PC-9 (cell line): ENCODE measurements around the gene L1CAM. TPM values are rescaled to one million over a fixed set of nuclear protein-coding genes. Genes with fewer than 3 reads are reported as not detected.

Experiments
- BruUV-seq: library from RNA; stranded (reverse); fragments of 400-500 nt; replicated peaks from 2 replicates; lab custom pipeline; 2021; lab: Mats Ljungman, UMichigan
- CTCF ChIA-PET: fragments of 300-600 bp; sonication (Branson Sonifier 250); formaldehyde crosslinking; loops from one replicate; lab custom pipeline; 2022; ENCODE audit warnings: antibody characterized with exemption; lab: Charles Lee
- POLR2A ChIA-PET: fragments of 300-600 bp; sonication (Branson Sonifier 250); formaldehyde crosslinking; loops from one replicate; lab custom pipeline; 2022; ENCODE audit warnings: antibody characterized with exemption; ENCODE audit not compliant: unreplicated experiment; lab: Charles Lee
- DNase-seq, 2 experiments: peaks; one replicate each; pipeline versions ENCODE4 v3.0.0 to v3.0.0-alpha.2; 2015 to 2022; ENCODE audit warnings: mixed read lengths in 1 of 2
- H2AFZ ChIP-seq: fragments of 200-600 bp; sonication (generic); 2 replicates; pipeline ENCODE4 v1.8.1; 2017; ENCODE audit warnings: antibody characterized with exemption
- H3F3A ChIP-seq: fragments of 200-600 bp; sonication (generic); 2 replicates; pipeline ENCODE4 v1.8.1; 2017; ENCODE audit warnings: antibody characterized with exemption, mild to moderate bottlenecking, low read depth; ENCODE audit not compliant: insufficient read depth
- H3K27ac ChIP-seq: fragments of 200-600 bp; sonication (generic); 2 replicates; pipeline ENCODE4 v1.6.1; 2016; ENCODE audit warnings: mixed run types
- H3K27me3 ChIP-seq: fragments of 200-600 bp; sonication (generic); 2 replicates; pipeline ENCODE4 v1.6.1; 2016; ENCODE audit warnings: low read depth, mixed run types; ENCODE audit not compliant: insufficient read depth
- H3K36me3 ChIP-seq: fragments of 200-600 bp; sonication (generic); 2 replicates; pipeline ENCODE4 v1.6.1; 2016; ENCODE audit warnings: low read depth, mixed run types
- H3K4me1 ChIP-seq: fragments of 200-600 bp; sonication (generic); replicated peaks from 2 replicates; pipeline ENCODE4 v1.6.1; 2016; ENCODE audit warnings: mixed run types; ENCODE audit not compliant: insufficient read depth
- H3K4me2 ChIP-seq: fragments of 200-600 bp; sonication (generic); 2 replicates; pipeline ENCODE4 v1.6.1; 2017; ENCODE audit warnings: mixed run types
- H3K4me3 ChIP-seq: fragments of 200-600 bp; sonication (generic); 2 replicates; pipeline ENCODE4 v1.6.1; 2016; ENCODE audit warnings: mixed run types
- H3K79me2 ChIP-seq: fragments of 200-600 bp; sonication (generic); 2 replicates; pipeline ENCODE4 v1.6.1; 2017; ENCODE audit warnings: low read depth, mixed run types
- H3K9me2 ChIP-seq: fragments of 200-600 bp; sonication (generic); 2 replicates; pipeline ENCODE4 v1.8.1; 2017; ENCODE audit warnings: mild to moderate bottlenecking; ENCODE audit not compliant: insufficient read depth
- H3K9me3 ChIP-seq: fragments of 200-600 bp; sonication (generic); 2 replicates; pipeline ENCODE4 v1.8.1; 2016; ENCODE audit warnings: low read depth; ENCODE audit not compliant: insufficient read depth
- H4K20me1 ChIP-seq: fragments of 200-600 bp; sonication (generic); 2 replicates; pipeline ENCODE4 v1.8.1; 2017; ENCODE audit not compliant: insufficient read depth
- EZH2 ChIP-seq: fragments of 200-600 bp; sonication (generic); IDR thresholded peaks from 2 replicates; pipeline ENCODE4 v1.8.0; 2017; ENCODE audit warnings: antibody characterized with exemption, low read depth
- intact Hi-C: fragments of 100-400 bp; cut with micrococcal nuclease; formaldehyde crosslinking; loops from one replicate; pipeline ENCODE4 v1.10.0; 2022; ENCODE audit not compliant: unreplicated experiment
- total RNA-seq: library from RNA; stranded (reverse); gene quantifications from 2 replicates; pipeline ENCODE4 v1.2.3, GENCODE V29; 2021
- TF ChIP-seq, protein P1 (sequence below): fragments of 200-600 bp; sonication (generic); conservative IDR thresholded peaks from 2 replicates; pipeline ENCODE4 v1.6.1; 2017; ENCODE audit warnings: mixed run types, antibody characterized with exemption, mild to moderate bottlenecking, moderate library complexity

L1CAM gene
- total RNA-seq, 1 experiment from 2014 or later: 68.8 TPM

DNA sequence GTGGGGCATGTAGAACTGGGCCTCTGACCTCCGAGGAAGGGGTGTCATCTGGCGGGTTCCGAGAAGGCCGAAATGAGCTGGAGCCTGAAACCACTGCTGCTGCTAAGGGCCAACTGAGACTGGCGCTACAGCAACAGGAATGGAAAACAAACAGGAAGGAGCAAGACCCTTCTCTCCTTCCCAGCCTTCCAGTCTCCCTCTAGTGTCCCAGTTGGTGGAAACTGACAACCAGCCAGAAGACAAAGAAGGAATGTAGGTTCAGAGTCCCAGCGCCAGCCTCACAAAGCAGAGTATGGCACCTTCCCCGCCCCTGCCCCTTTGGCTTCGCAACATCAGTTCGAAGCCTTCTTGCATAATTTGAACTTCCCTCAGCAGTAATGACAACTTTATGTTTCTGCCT lies 31.3 kb downstream of the L1CAM start:
- H3K9me3 ChIP-seq: no peaks in the 10 kb centered on the region
- no TSS peak for BruUV-seq

GRCh38 chrX:153853902-153854267 lies 32.1 kb downstream of the L1CAM start:
- DNase-seq: no peak
- CTCF ChIA-PET: no interaction called here
- no TSS peak for BruUV-seq

More for the DNA sequence above, 31.3 kb downstream of the L1CAM start:
- POLR2A ChIA-PET: no interaction called here
- Histone ChIP-seq H3K4me2 (no peak overlapping the region), H3K79me2 (no peaks in the 10 kb centered on the region), H3K36me3 (no peaks in the 10 kb centered on the region), H3K27me3 (peaks cover 66% of the 10 kb centered on the region), H3K9me2 (no peaks in the 10 kb centered on the region), H3K4me3 (no peak overlapping the region), H3F3A (no peaks in the 10 kb centered on the region), H2AFZ (no peak overlapping the region), H3K4me1 (no peaks in the 10 kb centered on the region), H4K20me1 (no peaks in the 10 kb centered on the region), H3K27ac (no peak overlapping the region)
- DNase-seq: no peak
- CTCF ChIA-PET: no interaction called here
- intact Hi-C loops: no loop called here
- TF ChIP-seq, protein P1, sequence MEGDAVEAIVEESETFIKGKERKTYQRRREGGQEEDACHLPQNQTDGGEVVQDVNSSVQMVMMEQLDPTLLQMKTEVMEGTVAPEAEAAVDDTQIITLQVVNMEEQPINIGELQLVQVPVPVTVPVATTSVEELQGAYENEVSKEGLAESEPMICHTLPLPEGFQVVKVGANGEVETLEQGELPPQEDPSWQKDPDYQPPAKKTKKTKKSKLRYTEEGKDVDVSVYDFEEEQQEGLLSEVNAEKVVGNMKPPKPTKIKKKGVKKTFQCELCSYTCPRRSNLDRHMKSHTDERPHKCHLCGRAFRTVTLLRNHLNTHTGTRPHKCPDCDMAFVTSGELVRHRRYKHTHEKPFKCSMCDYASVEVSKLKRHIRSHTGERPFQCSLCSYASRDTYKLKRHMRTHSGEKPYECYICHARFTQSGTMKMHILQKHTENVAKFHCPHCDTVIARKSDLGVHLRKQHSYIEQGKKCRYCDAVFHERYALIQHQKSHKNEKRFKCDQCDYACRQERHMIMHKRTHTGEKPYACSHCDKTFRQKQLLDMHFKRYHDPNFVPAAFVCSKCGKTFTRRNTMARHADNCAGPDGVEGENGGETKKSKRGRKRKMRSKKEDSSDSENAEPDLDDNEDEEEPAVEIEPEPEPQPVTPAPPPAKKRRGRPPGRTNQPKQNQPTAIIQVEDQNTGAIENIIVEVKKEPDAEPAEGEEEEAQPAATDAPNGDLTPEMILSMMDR: no peak
- no peak for TF ChIP-seq EZH2

GRCh38 chrX:153853180-153853901 lies 32.6 kb downstream of the L1CAM start:
- peaks cover 66% of the 10 kb centered on the region for H3K27me3 ChIP-seq
- no peak overlapping the region for H3K27ac ChIP-seq
- H3K9me2 ChIP-seq: no peaks in the 10 kb centered on the region
- ChIA-PET POLR2A (no interaction called here), CTCF (no interaction called here)
- H3F3A ChIP-seq: no peaks in the 10 kb centered on the region
- H3K36me3 ChIP-seq: no peaks in the 10 kb centered on the region
- H3K4me1 ChIP-seq: no peaks in the 10 kb centered on the region
- intact Hi-C loops: no loop called here
- H3K4me2 ChIP-seq: no peak overlapping the region
- no peaks in the 10 kb centered on the region for H3K79me2 ChIP-seq
- BruUV-seq: no TSS peak
- H2AFZ ChIP-seq: no peak overlapping the region
- H3K9me3 ChIP-seq: no peaks in the 10 kb centered on the region
- no peak for DNase-seq
- no peak overlapping the region for H3K4me3 ChIP-seq
- no peak for TF ChIP-seq EZH2
- TF ChIP-seq, protein P1: no peak
- H4K20me1 ChIP-seq: no peaks in the 10 kb centered on the region

More at GRCh38 chrX:153853902-153854267, 32.1 kb downstream of the L1CAM start:
- H4K20me1 ChIP-seq: no peaks in the 10 kb centered on the region
- H3K27me3 ChIP-seq: peaks cover 68% of the 10 kb centered on the region
- no peaks in the 10 kb centered on the region for H3F3A ChIP-seq
- no peak overlapping the region for H3K4me2 ChIP-seq
- intact Hi-C loops: no loop called here
- H3K79me2 ChIP-seq: no peaks in the 10 kb centered on the region
- H2AFZ ChIP-seq: no peak overlapping the region
- no peak overlapping the region for H3K27ac ChIP-seq
- POLR2A ChIA-PET: no interaction called here
- TF ChIP-seq, protein P1: no peak
- no peak for TF ChIP-seq EZH2
- no peaks in the 10 kb centered on the region for H3K9me3 ChIP-seq
- H3K4me3 ChIP-seq: no peak overlapping the region
- no peaks in the 10 kb centered on the region for H3K9me2 ChIP-seq
- no peaks in the 10 kb centered on the region for H3K4me1 ChIP-seq
- no peaks in the 10 kb centered on the region for H3K36me3 ChIP-seq
